GM23248 (cell line): ENCODE measurements around the gene NPAS2.

ENCODE experiments used
- EZH2 ChIP-seq: fragments of 200-600 bp; sonication (generic); IDR thresholded peaks from 2 replicates; pipeline ENCODE4 v1.6.1; 2018; ENCODE audit warnings: antibody characterized with exemption, mild to moderate bottlenecking; ENCODE audit not compliant: insufficient read depth, poor library complexity, severe bottlenecking
- EZH2phosphoT487 ChIP-seq: fragments of 200-600 bp; sonication (generic); IDR thresholded peaks from 2 replicates; pipeline ENCODE4 v1.6.1; 2018; ENCODE audit warnings: antibody characterized with exemption, moderate library complexity, mild to moderate bottlenecking, low read depth; ENCODE audit not compliant: insufficient read depth

DNA sequence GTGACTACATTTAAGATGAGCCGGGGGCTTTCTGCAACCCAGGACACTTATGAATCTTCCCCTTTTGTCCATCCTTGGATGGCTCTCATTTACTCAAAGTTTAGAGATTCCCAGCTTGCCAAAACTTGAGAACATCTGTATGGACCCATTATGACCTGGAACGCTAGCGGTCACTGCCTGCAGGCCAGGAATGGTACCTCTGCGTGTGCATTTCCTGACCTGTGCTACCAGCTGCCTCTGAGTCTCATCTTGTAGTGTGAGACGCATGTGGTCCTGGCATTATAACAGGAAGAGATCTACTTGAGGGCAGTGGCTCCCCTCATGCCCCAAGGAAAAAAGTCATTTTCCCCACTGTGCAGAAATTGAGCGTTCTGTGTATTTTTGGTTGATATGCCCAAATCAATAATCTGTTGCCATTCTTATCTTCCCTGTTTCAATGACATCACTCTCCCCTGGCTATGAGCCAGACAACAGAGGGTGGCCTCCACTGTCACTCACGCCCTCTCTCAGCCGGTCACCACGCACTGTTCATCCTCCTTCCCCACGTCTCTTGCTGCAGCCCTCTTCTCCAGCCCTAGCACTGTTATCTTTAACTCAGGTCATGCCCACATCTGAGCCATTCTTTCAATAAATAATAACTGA is 28.5 kb upstream of the NPAS2 start:
- TF ChIP-seq EZH2phosphoT487 (no peak), EZH2 (no peak)
